GM19372 (cell line): Measurements from ENCODE around the gene PDGFA.

ENCODE experiments used
- ATAC-seq: cut with Tn5 transposase; IDR thresholded peaks from one replicate; pipeline ENCODE4 v1.9.1; 2021; ENCODE audit warnings: mild to moderate bottlenecking, low read depth, moderate library complexity; ENCODE audit not compliant: unreplicated experiment

The PDGFA gene

DNA sequence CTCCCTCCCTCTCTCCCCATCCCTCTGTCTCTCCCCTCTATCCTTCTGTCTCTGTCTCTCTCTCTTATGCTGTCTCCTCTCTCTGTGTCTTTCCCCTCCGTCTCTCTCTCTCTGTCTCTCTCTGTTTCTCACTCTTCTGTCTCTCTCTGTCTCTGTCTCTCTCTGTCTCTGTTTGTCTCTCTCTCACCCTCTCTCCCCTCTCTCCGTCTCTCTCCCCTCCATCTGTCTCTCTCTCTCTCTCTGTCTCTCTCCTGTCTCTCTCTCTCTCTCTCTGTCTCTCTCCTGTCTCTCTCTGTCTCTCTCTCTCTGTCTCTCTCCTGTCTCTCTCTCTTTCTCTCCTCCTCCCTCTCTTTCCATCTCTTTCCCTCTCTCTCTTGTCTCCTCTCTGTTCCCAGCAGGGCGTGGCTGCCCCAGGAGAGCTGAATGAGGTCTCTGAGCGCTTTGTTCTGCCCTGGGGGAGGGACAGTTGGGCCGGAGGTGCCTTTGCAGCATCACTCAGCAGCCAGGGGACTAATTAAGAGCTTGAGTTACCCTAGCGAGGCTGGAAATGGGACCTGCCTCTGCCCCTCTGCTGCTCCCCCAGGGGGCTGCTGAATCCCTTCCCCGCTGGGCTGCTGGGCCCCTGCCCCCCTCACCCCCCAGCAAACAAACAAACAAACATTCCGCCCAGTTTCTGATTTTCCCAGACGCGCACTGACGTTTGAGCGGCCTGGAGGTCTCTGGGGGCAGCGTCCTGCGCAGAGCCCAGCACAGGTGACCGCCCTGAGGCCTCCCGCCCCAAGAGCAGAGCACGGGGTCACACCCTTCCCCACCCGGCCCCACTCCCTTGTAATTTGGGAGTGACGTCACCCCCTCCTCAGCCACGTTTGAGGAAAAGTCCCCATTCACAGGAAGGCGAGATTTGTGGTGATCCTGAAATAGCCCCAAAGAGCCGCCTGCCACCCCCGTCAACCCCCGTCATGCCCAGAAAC, 68.1 kb downstream of the PDGFA start:
- no peak for ATAC-seq

DNA sequence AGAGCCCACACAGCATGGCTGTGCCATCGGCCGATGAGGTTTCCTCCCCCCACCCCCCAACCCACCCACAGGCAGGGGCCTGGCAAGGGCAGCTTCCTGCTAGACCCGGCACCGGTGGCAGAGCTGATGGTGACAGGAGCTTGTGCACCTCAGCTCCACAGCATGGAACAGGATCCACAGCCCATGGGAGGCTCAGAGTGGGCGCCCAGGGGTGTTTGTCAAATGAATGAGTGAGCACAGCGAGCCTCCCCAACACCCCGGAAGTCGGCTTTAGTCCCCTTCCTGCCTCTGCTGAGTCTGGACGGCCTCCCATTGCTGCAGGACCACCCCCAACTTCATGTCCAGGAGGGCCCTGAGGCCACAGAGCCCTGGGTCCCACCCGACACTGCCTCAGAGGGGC, 68.9 kb downstream of the PDGFA start:
- no peak for ATAC-seq

GRCh38 chr7:450036-450435, 69.6 kb downstream of the PDGFA start:
- ATAC-seq = no peak

GRCh38 chr7:449324-450019, 70.2 kb downstream of the PDGFA start:
- ATAC-seq = no peak

- no peak for ATAC-seq
These were observed 72.1 kb downstream of the PDGFA start for GRCh38 chr7:447523-447922.
